LoVo (cell line): ENCODE data around the gene TCF19.

ENCODE experiments used
- DNase-seq: peaks from one replicate; pipeline ENCODE4 v3.0.0-alpha.2; 2016; ENCODE audit warnings: low spot score

TCF19 gene

DNA sequence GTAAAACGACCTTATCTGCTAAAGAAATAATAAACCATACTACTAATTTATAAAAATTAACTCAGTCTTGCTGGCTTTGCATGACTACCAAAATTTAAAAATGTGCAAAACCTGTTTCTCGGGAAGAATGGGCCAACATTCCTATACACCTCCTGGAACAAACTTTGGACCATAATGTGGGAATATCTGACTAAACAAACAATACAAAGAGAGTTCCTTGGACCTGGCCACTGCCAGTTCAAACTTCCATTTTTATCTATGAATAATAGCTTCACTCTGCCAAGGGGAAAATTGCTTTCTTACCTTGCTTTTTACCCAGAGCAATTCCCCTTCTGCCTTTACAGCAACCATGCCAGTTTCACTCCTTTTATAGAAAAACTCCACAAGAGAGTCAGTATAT lies 50.7 kb downstream of the TCF19 start:
- no peak for DNase-seq

DNA sequence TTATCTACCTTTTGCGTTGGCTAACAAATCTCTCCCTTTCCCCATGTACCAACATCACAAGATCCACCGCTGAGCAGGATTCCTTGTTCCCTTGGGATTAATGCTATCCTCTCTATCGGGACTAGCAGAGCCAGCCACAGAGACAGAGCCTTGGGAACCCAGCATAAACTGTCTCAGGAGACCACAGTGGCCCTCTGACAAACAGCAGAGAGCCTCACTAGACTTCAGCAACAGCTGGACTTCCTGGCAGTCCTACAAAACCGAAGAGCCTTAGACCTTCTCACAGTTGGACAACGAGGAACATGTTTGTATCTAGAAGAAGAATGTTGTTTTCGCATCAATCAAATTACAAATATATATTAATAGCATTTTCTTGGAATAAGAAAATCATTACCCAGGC lies 51.7 kb downstream of the TCF19 start:
- no peak for DNase-seq

DNA sequence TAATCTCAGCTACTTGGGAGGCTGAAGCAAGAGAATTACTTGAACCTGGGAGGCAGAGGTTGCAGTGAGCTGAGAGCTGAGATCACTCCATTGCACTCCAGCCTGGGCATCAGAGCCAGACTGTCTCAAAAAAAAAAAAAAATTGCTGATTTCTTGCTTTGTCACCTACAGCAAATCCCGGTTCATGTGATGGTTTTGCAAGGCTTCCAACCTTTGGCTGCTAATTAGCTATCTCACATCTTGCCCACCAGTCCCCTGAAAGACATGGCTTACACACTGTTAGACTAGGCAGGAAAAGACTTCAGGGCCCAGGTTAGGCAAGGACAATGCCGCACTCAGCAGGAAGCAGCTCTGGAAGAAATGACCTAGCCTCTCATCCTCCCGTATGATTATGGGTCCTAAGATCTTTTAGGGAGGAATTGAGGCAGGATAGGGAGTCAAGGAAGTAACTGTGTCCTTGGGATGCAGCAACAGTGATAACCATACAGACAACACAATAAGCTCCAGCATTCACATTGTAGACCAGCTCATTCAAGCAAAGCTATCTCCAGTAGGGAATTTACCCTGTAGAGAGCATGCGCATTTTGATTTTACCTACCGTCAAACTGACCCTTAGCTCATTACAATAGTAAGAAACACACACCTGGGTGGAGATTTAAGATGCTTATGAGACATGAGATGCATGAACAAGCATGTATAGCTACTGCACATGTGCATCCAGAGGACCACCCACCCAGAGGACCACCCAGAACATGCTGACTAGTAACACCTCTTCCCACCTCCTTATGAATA lies 52.5 kb downstream of the TCF19 start:
- no peak for DNase-seq
